WTC11 (cell line): ENCODE measurements around the gene APCDD1. TPM values are rescaled to one million over a fixed set of nuclear protein-coding genes. Genes with fewer than 3 reads are reported as not detected.
A peak's percentile ranks its signal among the peaks of the same experiment; 100 is the strongest.

Experiments used
- ATAC-seq: fragments of 200-7000 bp; cut with Tn5 transposase; 2 replicates; pipeline ENCODE4 v1.10.0; 2021; ENCODE audit warnings: mild to moderate bottlenecking, moderate library complexity
- CTCF ChIA-PET: fragments of 300-600 bp; sonication (Branson Sonifier 250); formaldehyde crosslinking; loops from one replicate; lab custom pipeline; 2021; ENCODE audit warnings: antibody characterized with exemption; lab: Charles Lee
- POLR2A ChIA-PET: fragments of 350-600 bp; sonication (Branson Sonifier 250); formaldehyde crosslinking; loops from one replicate; lab custom pipeline; 2021; ENCODE audit warnings: antibody characterized with exemption; lab: Charles Lee
- DNase-seq: peaks from one replicate; pipeline ENCODE4 v3.0.0; 2021; ENCODE audit warnings: low spot score
- H3K27ac Mint-ChIP-seq: 2 replicates; pipeline ENCODE4 v1.8.0; 2021; ENCODE audit warnings: mixed read lengths
- H3K27me3 Mint-ChIP-seq: 2 replicates; pipeline ENCODE4 v1.8.0; 2021; ENCODE audit warnings: low read depth, mild to moderate bottlenecking, moderate library complexity, mixed read lengths
- H3K36me3 Mint-ChIP-seq: 2 replicates; pipeline ENCODE4 v1.8.0; 2021; ENCODE audit warnings: mixed read lengths
- H3K4me1 Mint-ChIP-seq: 2 replicates; pipeline ENCODE4 v1.8.0; 2022; ENCODE audit warnings: mixed read lengths
- H3K4me3 Mint-ChIP-seq: 2 replicates; pipeline ENCODE4 v1.8.0; 2021; ENCODE audit warnings: mild to moderate bottlenecking, moderate library complexity, mixed read lengths
- H3K9me3 Mint-ChIP-seq: 2 replicates; pipeline ENCODE4 v1.8.0; 2021; ENCODE audit warnings: mixed read lengths
- AR ChIP-seq: fragments of 250-450 bp; sonication (Bioruptor Pico); IDR thresholded peaks from 2 replicates; pipeline ENCODE4 v1.9.0; 2021; ENCODE audit warnings: mild to moderate bottlenecking
- CREM ChIP-seq: sonication (generic); formaldehyde crosslinking; IDR thresholded peaks from 2 replicates; pipeline ENCODE4 v1.8.1; 2022; ENCODE audit warnings: mild to moderate bottlenecking, missing genetic modification reagents, moderate library complexity
- ELF4 ChIP-seq: sonication (generic); formaldehyde crosslinking; IDR thresholded peaks from 2 replicates; pipeline ENCODE4 v1.8.1; 2022; ENCODE audit warnings: low read depth, mild to moderate bottlenecking, moderate library complexity, missing genetic modification reagents
- FOXK1 ChIP-seq: sonication (generic); formaldehyde crosslinking; IDR thresholded peaks from 2 replicates; pipeline ENCODE4 v1.8.0; 2022; ENCODE audit warnings: mild to moderate bottlenecking, moderate library complexity, missing genetic modification reagents
- GABPB1 ChIP-seq: sonication (generic); formaldehyde crosslinking; IDR thresholded peaks from 2 replicates; pipeline ENCODE4 v1.8.1; 2023; ENCODE audit warnings: mild to moderate bottlenecking, missing genetic modification reagents
- GTF2I ChIP-seq: fragments of 250-450 bp; sonication (Bioruptor Pico); conservative IDR thresholded peaks from 2 replicates; pipeline ENCODE4 v1.4.0; 2021; ENCODE audit warnings: mild to moderate bottlenecking
- HMGA2 ChIP-seq: fragments of 250-450 bp; sonication (Bioruptor Pico); IDR thresholded peaks from 2 replicates; pipeline ENCODE4 v1.4.0; 2021; ENCODE audit warnings: mild to moderate bottlenecking, moderate library complexity
- IRF1 ChIP-seq: sonication (generic); formaldehyde crosslinking; IDR thresholded peaks from 2 replicates; pipeline ENCODE4 v1.8.0; 2023; ENCODE audit warnings: missing genetic modification reagents
- JAZF1 ChIP-seq: fragments of 250-450 bp; sonication (Bioruptor Pico); IDR thresholded peaks from 2 replicates; pipeline ENCODE4 v1.9.0; 2021; ENCODE audit warnings: moderate library complexity, mild to moderate bottlenecking, inconsistent platforms
- KAT7 ChIP-seq: sonication (generic); formaldehyde crosslinking; IDR thresholded peaks from 2 replicates; pipeline ENCODE4 v1.8.1; 2023; ENCODE audit warnings: missing genetic modification reagents, mild to moderate bottlenecking, borderline replicate concordance
- MAX ChIP-seq: sonication (generic); formaldehyde crosslinking; IDR thresholded peaks from 2 replicates; pipeline ENCODE4 v1.8.0; 2022; ENCODE audit warnings: mild to moderate bottlenecking, missing genetic modification reagents
- MYBL2 ChIP-seq: sonication (generic); formaldehyde crosslinking; IDR thresholded peaks from 2 replicates; pipeline ENCODE4 v1.8.1; 2023; ENCODE audit warnings: mild to moderate bottlenecking, moderate library complexity, missing genetic modification reagents
- NFE2L1 ChIP-seq: sonication (generic); formaldehyde crosslinking; IDR thresholded peaks from 2 replicates; pipeline ENCODE4 v1.8.1; 2023; ENCODE audit warnings: missing genetic modification reagents
- SMAD4 ChIP-seq: sonication (generic); formaldehyde crosslinking; IDR thresholded peaks from 2 replicates; pipeline ENCODE4 v1.8.0; 2022; ENCODE audit warnings: mild to moderate bottlenecking, missing genetic modification reagents
- SP1 ChIP-seq: sonication (generic); formaldehyde crosslinking; conservative IDR thresholded peaks from 2 replicates; pipeline ENCODE4 v1.8.1; 2022; ENCODE audit warnings: missing genetic modification reagents
- STAT6 ChIP-seq: sonication (generic); formaldehyde crosslinking; conservative IDR thresholded peaks from 2 replicates; pipeline ENCODE4 v1.8.1; 2023; ENCODE audit warnings: mild to moderate bottlenecking, low read depth, missing genetic modification reagents, moderate library complexity
- TEAD1 ChIP-seq: sonication (generic); formaldehyde crosslinking; IDR thresholded peaks from 2 replicates; pipeline ENCODE4 v1.8.0; 2022; ENCODE audit warnings: mild to moderate bottlenecking, missing genetic modification reagents
- ZMAT4 ChIP-seq: fragments of 250-450 bp; sonication (Bioruptor Pico); IDR thresholded peaks from 2 replicates; pipeline ENCODE4 v1.9.0; 2021; ENCODE audit warnings: mild to moderate bottlenecking
- ZNF512 ChIP-seq: sonication (generic); formaldehyde crosslinking; IDR thresholded peaks from 2 replicates; pipeline ENCODE4 v1.8.1; 2022; ENCODE audit warnings: missing genetic modification reagents, borderline replicate concordance
- total RNA-seq: library from RNA; stranded (reverse); gene quantifications from 3 replicates; pipeline ENCODE4 v1.2.3, GENCODE V29; 2021

The APCDD1 gene
- total RNA-seq, 1 experiment from 2014 or later, result 7.1 TPM

GRCh38 chr18:10525697-10526560, 71.5 kb downstream of the APCDD1 start, which contains the start of gene NAPG:
Gene NAPG (plus strand): TSS chr18:10526027. CDS start chr18:10526103, 76 bp downstream.
- Mint-ChIP-seq H3K36me3 (no peaks in the 10 kb centered on the region), H3K9me3 (no peaks in the 10 kb centered on the region), H3K4me1 (peaks cover 26% of the 10 kb centered on the region), H3K27ac (peak within 1 kb of the TSS; percentile 97), H3K4me3 (peak within 1 kb of the TSS; percentile 95), H3K27me3 (no peaks in the 10 kb centered on the region)
- ChIA-PET POLR2A (no interaction called here), CTCF (interaction anchor here (0.6 to 1.3 kb wide), 5 partner anchors 18 to 494 kb away, joined by 3 to 6 read pairs (median 4); no protein-coding TSS in a partner anchor)
- DNase-seq (peak; percentile 83), ATAC-seq (peak; percentile 84)
- TF ChIP-seq KAT7 (peak; percentile 35; the same call in 1 of the 2 replicates), GTF2I (CRISPR knock-in tag) (no peak), FOXK1 (CRISPR knock-in tag) (peak; percentile 73; the same call in 1 of the 2 replicates), MAX (CRISPR knock-in tag) (peak; percentile 51; the same call in 1 of the 2 replicates), SP1 (CRISPR knock-in tag) (peak; percentile 89), TEAD1 (peak; percentile 66), GABPB1 (CRISPR knock-in tag) (0 out of 2 replicates have a peak, but pooled peaks have one; percentile 10), CREM (CRISPR knock-in tag) (0 out of 2 replicates have a peak, but pooled peaks have one; percentile 47), IRF1 (CRISPR knock-in tag) (no peak)

- DNase-seq (no peak), ATAC-seq (no peak; the same call in 1 of the 2 replicates)
- Mint-ChIP-seq H3K27me3 (no peaks in the 10 kb centered on the region), H3K36me3 (no peaks in the 10 kb centered on the region), H3K27ac (peak overlapping the region; percentile 68), H3K9me3 (no peaks in the 10 kb centered on the region), H3K4me1 (peaks cover 26% of the 10 kb centered on the region), H3K4me3 (peak overlapping the region; percentile 90)
- TF ChIP-seq SP1 (CRISPR knock-in tag) (no peak), SMAD4 (no peak), FOXK1 (CRISPR knock-in tag) (no peak), AR (CRISPR knock-in tag) (no peak), GABPB1 (CRISPR knock-in tag) (no peak)
- ChIA-PET POLR2A (no interaction called here), CTCF (interaction anchor here (1.3 kb wide), 1 partner anchor 34 kb away, joined by 4 read pairs; no protein-coding TSS in a partner anchor)
Measured at GRCh38 chr18:10526561-10526949, 72.1 kb downstream of the APCDD1 start.

- Mint-ChIP-seq H3K27me3 (no peaks in the 10 kb centered on the region), H3K36me3 (no peaks in the 10 kb centered on the region), H3K27ac (no peak overlapping the region), H3K4me3 (0 out of 2 replicates have a peak overlapping the region, but pooled peaks have one; percentile 1), H3K9me3 (no peaks in the 10 kb centered on the region), H3K4me1 (peaks cover 22% of the 10 kb centered on the region)
- POLR2A ChIA-PET, result no interaction called here
- no peak for DNase-seq
- CTCF ChIA-PET, result no interaction called here
- no peak for ATAC-seq
- TF ChIP-seq HMGA2, result no peak
- no peak for TF ChIP-seq ZNF512
- no peak for TF ChIP-seq JAZF1 (CRISPR knock-in tag)
- no peak for TF ChIP-seq STAT6
- no peak for TF ChIP-seq NFE2L1
- TF ChIP-seq MYBL2 (CRISPR knock-in tag), result no peak
- no peak for TF ChIP-seq ZMAT4 (CRISPR knock-in tag)
- no peak for TF ChIP-seq ELF4
- TF ChIP-seq IRF1 (CRISPR knock-in tag), result no peak
Measured at GRCh38 chr18:10528439-10528838, 74.0 kb downstream of the APCDD1 start.
